ENCODE results near the gene CSMD2.

CSMD2 gene

DNA sequence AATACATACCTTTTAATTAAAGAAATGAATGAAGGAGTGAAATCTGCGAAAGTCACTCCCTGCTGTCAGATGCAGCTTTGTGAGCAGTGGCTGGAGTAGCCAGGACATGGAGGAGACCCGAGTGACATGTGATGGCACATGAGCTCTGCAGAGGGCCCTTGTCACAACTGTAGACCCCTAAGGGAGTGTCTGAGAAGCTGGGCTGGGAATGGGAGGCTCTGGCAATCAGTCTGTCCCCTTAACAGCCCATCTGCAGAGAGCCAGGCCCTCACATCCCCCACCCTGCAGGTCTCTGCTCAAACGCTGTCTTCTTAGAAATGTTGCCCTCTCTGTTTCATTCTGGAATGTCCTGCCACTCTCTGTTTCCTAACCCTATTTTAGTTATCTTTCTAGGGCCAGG is 176.9 kb downstream of the CSMD2 start:
- TF ChIP-seq EZH2 (optimal IDR thresholded peaks at IDR 0.05; ENCODE audit: low read depth, low read length) = no peak
- no peak for TF ChIP-seq EZH2phosphoT487 (IDR thresholded peaks at IDR 0.05; ENCODE audit: low read length)
- TF ChIP-seq, protein P1, sequence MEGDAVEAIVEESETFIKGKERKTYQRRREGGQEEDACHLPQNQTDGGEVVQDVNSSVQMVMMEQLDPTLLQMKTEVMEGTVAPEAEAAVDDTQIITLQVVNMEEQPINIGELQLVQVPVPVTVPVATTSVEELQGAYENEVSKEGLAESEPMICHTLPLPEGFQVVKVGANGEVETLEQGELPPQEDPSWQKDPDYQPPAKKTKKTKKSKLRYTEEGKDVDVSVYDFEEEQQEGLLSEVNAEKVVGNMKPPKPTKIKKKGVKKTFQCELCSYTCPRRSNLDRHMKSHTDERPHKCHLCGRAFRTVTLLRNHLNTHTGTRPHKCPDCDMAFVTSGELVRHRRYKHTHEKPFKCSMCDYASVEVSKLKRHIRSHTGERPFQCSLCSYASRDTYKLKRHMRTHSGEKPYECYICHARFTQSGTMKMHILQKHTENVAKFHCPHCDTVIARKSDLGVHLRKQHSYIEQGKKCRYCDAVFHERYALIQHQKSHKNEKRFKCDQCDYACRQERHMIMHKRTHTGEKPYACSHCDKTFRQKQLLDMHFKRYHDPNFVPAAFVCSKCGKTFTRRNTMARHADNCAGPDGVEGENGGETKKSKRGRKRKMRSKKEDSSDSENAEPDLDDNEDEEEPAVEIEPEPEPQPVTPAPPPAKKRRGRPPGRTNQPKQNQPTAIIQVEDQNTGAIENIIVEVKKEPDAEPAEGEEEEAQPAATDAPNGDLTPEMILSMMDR (IDR thresholded peaks at IDR 0.05; ENCODE audit: low read length) = no peak
- no peaks in the 10 kb centered on the region for H3K79me2 ChIP-seq (ENCODE audit: low read length)
- no peak for DNase-seq
- H2AFZ ChIP-seq (ENCODE audit: low read length) = no peak overlapping the region
- no peaks in the 10 kb centered on the region for H3K9me2 ChIP-seq (replicated peaks; ENCODE audit: insufficient read depth, low read length)
- no peak overlapping the region for H3K27ac ChIP-seq (ENCODE audit: low read length)
- H3K9ac ChIP-seq (ENCODE audit: low read length) = no peak overlapping the region
- no peak overlapping the region for H3K4me3 ChIP-seq (ENCODE audit: low read length)
- peaks cover 3% of the 10 kb centered on the region; the same call in 1 of the 2 replicates for H3K27me3 ChIP-seq (replicated peaks; ENCODE audit: insufficient read depth, low read length)
- H3K9me3 ChIP-seq (replicated peaks; ENCODE audit: insufficient read depth, low read length) = no peaks in the 10 kb centered on the region
- H3K4me1 ChIP-seq (ENCODE audit: low read length) = no peaks in the 10 kb centered on the region
- no peaks in the 10 kb centered on the region for H3K36me3 ChIP-seq (replicated peaks; ENCODE audit: insufficient read depth, low read length)
- no peaks in the 10 kb centered on the region for H3F3A ChIP-seq (ENCODE audit: insufficient read depth, low read length)
- H4K20me1 ChIP-seq (ENCODE audit: insufficient read depth, low read length) = no peaks in the 10 kb centered on the region
- no peak overlapping the region for H3K4me2 ChIP-seq (ENCODE audit: low read depth, low read length)

GRCh38 chr1:33986390-33987095 is 178.5 kb downstream of the CSMD2 start:
- no peak for TF ChIP-seq EZH2 (optimal IDR thresholded peaks at IDR 0.05; ENCODE audit: low read depth, low read length)
- TF ChIP-seq, protein P1 (IDR thresholded peaks at IDR 0.05; ENCODE audit: low read length) = no peak
- TF ChIP-seq EZH2phosphoT487 (IDR thresholded peaks at IDR 0.05; ENCODE audit: low read length) = no peak
- no peaks in the 10 kb centered on the region for H3K36me3 ChIP-seq (replicated peaks; ENCODE audit: insufficient read depth, low read length)
- H3K4me2 ChIP-seq (ENCODE audit: low read depth, low read length) = no peak overlapping the region
- H3K79me2 ChIP-seq (ENCODE audit: low read length) = no peaks in the 10 kb centered on the region
- H4K20me1 ChIP-seq (ENCODE audit: insufficient read depth, low read length) = no peaks in the 10 kb centered on the region
- no peak overlapping the region for H3K9ac ChIP-seq (ENCODE audit: low read length)
- H2AFZ ChIP-seq (ENCODE audit: low read length) = no peak overlapping the region
- H3K9me2 ChIP-seq (replicated peaks; ENCODE audit: insufficient read depth, low read length) = no peaks in the 10 kb centered on the region
- no peak overlapping the region for H3K4me3 ChIP-seq (ENCODE audit: low read length)
- DNase-seq = no peak
- no peaks in the 10 kb centered on the region for H3F3A ChIP-seq (ENCODE audit: insufficient read depth, low read length)
- peaks cover 3% of the 10 kb centered on the region; the same call in 1 of the 2 replicates for H3K27me3 ChIP-seq (replicated peaks; ENCODE audit: insufficient read depth, low read length)
- H3K27ac ChIP-seq (ENCODE audit: low read length) = no peak overlapping the region
- H3K4me1 ChIP-seq (ENCODE audit: low read length) = no peaks in the 10 kb centered on the region
- no peaks in the 10 kb centered on the region for H3K9me3 ChIP-seq (replicated peaks; ENCODE audit: insufficient read depth, low read length)

DNA sequence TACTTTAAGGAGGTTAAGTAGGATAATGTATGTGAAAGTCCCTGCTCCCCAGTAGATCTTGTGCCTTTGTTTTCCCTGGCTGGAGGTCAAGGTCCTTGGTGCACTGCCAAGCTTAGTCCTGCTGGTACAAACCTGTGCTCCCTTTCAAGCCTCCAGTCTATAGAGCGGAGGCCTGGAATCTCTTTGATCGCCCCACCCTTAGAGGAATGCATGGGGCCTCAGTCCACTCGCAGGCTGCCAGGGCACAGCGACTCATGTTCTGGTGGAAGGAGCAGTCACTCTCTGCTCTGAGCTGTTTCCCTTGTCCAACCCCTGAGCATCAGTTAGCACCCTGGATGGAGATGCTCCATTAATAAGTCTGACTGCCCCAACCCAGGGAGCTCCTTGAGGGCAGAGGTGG is 179.4 kb downstream of the CSMD2 start:
- Histone ChIP-seq H3K9me3 (replicated peaks; ENCODE audit: insufficient read depth, low read length) (no peaks in the 10 kb centered on the region), H3K79me2 (ENCODE audit: low read length) (no peaks in the 10 kb centered on the region), H2AFZ (ENCODE audit: low read length) (no peak overlapping the region), H3K4me2 (ENCODE audit: low read depth, low read length) (no peak overlapping the region), H3K9me2 (replicated peaks; ENCODE audit: insufficient read depth, low read length) (no peaks in the 10 kb centered on the region), H3K27ac (ENCODE audit: low read length) (no peak overlapping the region), H3K4me1 (ENCODE audit: low read length) (no peaks in the 10 kb centered on the region), H3K9ac (ENCODE audit: low read length) (no peak overlapping the region), H3K36me3 (replicated peaks; ENCODE audit: insufficient read depth, low read length) (no peaks in the 10 kb centered on the region), H4K20me1 (ENCODE audit: insufficient read depth, low read length) (no peaks in the 10 kb centered on the region), H3K27me3 (replicated peaks; ENCODE audit: insufficient read depth, low read length) (peaks cover 3% of the 10 kb centered on the region; the same call in 1 of the 2 replicates), H3F3A (ENCODE audit: insufficient read depth, low read length) (no peaks in the 10 kb centered on the region), H3K4me3 (ENCODE audit: low read length) (no peak overlapping the region)
- TF ChIP-seq, protein P1 (IDR thresholded peaks at IDR 0.05; ENCODE audit: low read length) = no peak
- TF ChIP-seq EZH2phosphoT487 (IDR thresholded peaks at IDR 0.05; ENCODE audit: low read length) (no peak), EZH2 (optimal IDR thresholded peaks at IDR 0.05; ENCODE audit: low read depth, low read length) (no peak)
- no peak for DNase-seq

Measured in MM.1S (cell line).